HG03521 (cell line): Measurements from ENCODE around the gene AFF2.

Source experiments
- ATAC-seq: cut with Tn5 transposase; IDR thresholded peaks from one replicate; pipeline ENCODE4 v1.9.1; 2021; ENCODE audit warnings: mild to moderate bottlenecking, moderate library complexity; ENCODE audit not compliant: unreplicated experiment

AFF2 gene

DNA sequence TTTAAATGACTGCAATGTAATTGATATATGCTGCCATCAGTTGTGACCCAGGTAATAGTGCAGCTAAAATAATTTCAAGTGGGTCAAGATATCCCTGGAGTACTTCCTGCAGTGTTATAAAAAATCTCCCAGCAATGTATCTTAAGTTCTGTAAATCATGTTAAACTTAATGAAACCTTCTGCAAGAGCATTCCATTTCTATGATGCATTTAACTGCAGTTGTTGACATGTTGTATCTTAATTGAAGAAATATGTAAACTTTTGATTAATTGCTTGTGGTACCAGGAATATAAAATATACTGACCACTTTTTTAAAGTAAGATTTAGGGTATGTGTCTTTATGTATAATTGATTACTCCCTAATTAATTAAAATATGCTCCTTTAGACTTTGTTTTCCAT lies 213.6 kb downstream of the AFF2 start:
- no peak for ATAC-seq

DNA sequence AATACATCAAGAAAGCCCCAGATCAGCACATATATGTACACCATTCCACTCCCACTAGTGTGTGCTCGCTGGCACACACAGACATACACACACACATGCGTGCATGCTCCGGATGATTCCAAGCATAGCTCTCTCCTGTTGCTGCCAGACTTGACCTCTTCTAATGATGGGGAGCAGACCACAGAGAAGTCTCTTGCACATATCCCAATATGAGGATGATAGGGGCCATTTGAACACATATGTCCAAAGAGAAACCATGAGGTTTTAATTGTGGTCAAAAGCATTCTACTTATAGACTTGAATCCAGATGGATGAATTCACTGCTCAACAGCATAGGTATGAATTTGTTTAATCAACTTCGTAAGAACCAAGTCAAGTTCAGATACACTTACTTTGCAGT lies 214.9 kb downstream of the AFF2 start:
- ATAC-seq: no peak

DNA sequence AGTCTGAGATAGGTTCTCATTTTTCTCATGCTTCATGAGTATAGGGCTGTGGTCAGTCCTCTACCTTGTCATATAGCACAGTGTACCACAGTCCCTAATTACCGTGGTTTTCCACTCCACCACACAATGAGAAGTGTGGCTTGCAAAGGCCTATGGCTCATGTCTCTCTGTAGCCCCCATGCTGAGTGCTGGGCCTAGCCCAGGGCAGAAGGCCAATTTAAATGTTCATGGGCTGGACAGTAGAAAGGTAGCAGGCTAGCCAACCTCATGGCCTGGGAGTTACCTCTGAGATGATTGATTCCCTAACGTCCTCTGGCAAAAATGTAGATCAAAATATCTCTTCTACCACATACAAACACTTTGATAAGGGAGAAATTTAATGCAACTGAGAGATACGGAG lies 222.5 kb downstream of the AFF2 start:
- no peak for ATAC-seq

DNA sequence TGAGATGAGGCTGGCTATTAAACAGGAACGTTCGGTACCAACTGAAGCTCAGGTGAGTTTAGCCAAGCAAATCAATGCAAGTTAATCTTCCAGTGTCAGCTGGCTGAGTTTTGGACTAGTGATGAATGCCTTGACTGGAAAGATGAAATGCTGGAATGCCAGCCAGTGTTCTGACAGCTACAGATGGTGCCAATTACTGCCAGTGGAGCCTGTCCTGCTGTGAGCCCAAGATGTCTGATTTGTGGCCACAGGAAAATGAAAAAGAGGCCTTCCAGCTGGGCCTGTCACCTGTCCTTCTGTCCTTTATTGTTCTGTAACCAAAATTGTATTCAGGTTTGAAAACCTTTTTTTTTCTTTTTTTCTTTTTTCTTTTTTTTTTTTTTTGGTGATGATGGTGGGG lies 223.1 kb downstream of the AFF2 start:
- ATAC-seq: no peak

DNA sequence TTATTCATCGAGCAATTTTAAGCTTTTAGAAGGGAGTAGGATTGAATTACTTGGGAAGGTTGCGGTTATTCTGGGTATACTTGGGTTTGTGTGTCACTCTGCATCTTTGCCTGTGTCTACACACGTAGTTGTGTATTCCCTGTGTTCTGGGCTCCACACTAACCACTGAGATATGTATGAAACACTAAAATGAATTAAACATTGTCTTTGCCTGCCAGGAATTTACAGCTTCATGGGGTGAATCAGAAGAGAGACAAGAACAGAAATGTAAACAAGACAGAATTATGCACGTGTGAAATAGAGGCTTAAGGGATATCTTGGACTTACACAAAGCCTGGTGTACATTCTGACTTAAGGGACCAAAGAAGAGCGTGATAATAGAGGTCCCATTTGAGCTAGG lies 228.5 kb downstream of the AFF2 start:
- no peak for ATAC-seq

DNA sequence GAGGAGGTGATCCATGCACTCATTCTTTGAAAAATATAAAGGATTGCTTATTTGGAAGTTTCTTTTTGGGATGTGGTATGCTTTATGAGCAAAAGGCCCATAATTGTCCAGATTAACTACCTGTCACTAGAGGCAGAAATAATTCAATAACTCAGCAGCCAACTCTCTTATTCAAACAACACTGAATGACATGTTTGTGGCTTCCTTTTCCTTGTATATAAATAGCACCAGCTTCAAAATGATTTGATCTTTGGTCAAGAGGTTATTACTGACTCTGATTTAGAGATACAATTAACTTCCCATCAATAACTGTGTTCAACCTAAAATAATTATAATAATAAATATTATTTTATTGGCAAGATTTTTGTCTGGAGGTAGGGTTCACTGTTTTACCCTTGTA lies 232.3 kb downstream of the AFF2 start:
- ATAC-seq: no peak

DNA sequence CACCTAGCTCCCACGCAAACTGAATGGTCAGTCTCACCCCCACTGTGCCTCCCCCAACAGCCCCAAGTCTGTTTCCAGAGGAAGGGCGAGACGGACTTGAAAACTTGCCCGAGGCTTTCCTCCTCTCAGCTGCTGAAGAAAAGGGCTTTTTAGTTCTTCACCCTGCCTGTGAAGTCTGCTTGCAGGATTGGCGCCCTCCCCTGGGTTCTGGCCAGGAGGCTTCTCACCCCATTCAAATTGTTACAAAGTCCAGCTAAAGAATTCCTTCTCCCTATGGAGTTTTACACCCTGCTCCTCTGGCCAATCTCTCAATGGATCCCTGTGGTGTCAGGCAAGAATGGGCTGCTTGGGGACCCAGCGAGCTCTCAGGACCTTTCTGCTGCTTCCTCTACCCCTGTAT lies 241.0 kb downstream of the AFF2 start:
- no peak for ATAC-seq

DNA sequence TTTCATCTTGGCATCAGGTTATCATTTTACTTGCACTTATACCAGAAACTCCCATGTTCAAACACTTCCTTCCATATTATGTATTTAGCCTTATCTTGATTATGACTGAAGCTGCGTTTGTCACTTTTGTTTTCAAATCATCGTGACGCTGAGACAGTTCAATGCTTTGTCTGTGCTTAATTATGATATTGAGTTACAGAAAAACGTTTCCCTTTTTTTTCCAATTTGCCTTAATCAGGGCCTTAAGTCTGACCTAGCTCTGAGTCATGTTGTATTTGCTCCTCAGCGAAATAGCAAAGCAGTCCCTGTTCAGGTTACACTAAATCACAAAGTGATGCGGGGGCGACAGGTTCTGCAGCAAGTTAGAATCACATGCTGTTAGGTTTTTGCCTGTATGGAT lies 254.7 kb downstream of the AFF2 start:
- ATAC-seq: no peak

DNA sequence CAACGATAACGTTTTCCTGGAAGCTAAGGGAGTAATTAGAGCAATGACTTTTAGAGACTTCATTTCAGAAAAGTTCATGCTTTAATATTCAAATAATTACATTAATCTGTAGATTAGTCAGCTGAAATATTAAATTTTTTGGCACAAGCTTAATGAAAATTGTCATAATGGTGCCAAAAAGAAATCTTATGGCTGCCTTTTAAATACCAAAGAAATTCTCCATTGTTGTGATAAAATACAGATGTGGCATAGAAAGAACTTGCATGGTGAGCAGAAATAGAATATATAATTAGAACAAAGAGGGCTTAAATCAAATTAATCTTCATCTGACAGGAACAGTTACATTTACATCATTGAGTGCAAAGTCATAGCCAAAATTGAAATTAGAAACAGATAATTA lies 263.5 kb downstream of the AFF2 start:
- no peak for ATAC-seq

DNA sequence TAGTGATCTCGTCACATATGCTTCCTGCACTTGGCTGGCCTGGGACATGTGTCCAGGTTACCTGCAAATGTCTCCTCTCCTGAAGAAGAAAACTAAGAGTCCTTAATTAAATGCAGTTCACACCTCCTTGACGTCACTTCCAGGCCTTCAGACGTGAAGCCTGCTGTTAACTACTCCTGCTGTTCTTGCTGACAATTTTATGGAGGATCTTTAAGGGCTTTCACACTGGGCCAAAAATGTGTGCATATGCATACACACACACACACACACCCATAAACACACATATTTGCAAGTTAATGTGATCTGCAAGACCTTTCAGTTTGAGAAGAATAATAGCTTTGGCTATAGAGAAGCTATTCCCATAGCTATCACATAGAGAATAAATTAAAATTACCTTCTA lies 267.9 kb downstream of the AFF2 start:
- no peak for ATAC-seq

DNA sequence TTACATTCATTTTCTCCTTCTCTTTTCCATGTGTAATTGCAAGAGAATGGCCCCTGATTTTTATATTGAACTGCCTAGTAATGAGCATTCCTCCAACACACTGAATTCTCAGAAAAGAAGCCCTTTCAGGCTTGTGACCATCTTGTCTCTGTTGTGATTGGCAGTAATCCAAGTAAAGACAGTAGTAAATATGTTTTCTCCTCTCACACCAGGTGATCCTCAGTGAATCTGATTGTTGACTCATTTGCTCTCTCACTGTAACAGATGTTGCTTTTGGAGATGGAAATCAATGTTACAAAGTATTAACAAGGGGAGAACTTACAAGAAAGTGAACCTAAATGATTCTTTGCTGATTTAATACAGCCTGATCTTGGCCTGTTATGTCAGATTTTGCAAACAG lies 271.0 kb downstream of the AFF2 start:
- no peak for ATAC-seq

DNA sequence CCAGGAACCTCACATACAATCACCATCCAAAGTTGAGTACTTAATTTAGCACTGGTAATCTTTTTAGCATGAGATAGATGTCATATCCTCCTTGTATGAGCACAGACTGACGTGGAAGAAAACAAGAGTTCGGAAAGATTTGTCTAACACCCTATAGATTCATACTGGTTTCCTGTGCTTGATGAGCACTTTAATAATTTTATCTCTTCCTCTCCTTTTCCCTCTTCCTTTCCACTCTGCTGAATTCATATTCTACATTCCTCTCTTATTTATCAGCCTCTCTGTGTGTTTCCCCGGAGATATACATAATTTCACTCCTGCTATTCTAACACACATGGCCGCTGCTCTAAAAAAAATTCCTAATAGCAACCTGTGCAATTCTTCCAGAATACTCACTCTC lies 273.9 kb downstream of the AFF2 start:
- no peak for ATAC-seq

DNA sequence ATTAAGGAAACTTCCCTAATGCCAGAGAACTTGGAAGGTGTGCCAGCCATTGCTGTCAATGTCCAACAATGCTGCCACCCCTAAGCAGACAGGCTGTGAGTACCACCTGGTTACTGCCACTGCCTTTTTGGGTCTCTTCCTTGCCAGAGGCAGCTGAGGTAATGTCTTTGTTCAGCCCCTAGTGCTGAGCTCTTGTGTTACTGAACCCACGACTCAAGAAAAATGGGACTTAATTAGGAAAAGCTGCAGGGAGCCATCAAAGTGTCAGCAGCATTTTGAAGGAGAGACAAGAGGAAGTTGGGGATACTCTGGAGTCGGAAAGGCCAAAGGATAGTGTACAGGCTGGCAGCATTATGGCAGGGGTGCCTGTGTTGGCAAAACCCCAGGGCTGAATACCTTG lies 283.7 kb downstream of the AFF2 start:
- ATAC-seq: no peak

DNA sequence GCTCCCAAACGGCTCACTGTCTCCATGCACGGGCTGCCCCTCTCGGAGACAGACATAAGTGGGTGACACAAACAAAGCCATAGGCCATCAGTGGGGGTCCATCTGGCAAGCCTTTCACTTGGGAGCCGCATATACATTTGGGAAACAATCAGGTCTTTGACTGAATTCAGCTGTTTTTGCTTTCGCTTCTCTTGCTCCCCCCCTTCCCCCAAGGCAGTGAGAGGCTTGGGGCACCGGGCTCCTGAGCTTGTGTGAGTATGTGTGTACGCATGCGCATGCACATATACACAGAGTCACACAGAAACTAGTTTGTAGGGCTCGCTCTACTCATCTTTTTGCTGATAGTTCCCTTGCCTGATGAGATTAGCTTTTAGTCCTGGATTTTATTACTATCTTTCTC lies 284.4 kb downstream of the AFF2 start:
- ATAC-seq: no peak

DNA sequence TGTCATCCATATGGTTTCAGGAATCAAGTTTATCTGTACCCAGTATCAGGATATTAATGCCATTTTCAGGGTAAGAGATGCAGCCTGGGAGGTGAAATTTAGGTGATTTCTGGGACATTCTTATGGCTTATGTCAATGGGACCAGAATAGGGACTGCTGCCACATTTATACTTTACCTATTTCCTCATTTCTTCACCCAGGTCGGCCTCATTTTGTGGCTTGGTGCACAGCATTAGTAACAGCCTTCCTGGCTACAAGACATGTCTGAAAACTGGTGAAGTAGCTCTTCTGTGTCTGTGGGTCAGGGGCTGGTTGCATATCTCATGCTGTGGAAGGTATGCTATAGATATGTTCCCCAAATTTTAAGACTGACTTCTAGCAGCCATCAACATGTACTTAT lies 284.8 kb downstream of the AFF2 start:
- ATAC-seq: no peak

DNA sequence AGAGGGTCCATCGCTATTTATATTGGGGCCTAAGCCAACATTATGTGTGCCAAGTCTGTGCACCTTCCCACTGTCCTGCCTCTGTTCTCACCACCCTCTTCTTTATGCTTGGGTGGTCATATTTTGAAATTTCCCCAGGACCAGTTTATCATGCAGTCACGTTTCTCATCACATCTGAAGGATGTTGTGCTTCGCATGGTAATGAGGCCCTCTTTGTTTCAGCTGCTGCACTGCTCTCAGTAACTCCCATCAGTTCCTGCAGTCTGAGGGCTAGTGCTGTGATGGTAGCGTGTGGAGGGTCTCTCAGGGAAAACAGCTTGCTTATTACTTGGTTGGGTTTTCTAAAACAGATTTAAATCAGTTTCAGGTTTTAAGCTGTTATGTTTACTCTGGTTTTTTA lies 288.0 kb downstream of the AFF2 start:
- no peak for ATAC-seq

DNA sequence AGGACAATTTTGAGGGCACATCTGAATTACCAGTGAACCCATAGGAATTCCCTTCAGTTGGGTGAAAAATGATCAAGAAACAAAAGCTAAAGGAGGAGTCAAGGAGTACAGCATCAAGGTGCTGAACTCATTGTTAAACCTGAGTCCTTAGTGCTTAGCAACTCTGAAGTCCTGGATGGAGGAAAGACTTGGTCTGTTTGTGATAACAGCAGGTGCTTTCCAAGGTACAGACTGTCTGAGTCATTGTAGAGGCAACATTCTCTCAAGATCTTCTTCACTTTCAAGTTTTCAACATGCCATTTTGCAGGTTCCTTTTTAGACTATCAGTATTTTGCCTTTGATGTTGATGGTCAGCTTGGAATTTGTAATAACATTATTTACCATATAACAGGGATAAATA lies 293.9 kb downstream of the AFF2 start:
- no peak for ATAC-seq

DNA sequence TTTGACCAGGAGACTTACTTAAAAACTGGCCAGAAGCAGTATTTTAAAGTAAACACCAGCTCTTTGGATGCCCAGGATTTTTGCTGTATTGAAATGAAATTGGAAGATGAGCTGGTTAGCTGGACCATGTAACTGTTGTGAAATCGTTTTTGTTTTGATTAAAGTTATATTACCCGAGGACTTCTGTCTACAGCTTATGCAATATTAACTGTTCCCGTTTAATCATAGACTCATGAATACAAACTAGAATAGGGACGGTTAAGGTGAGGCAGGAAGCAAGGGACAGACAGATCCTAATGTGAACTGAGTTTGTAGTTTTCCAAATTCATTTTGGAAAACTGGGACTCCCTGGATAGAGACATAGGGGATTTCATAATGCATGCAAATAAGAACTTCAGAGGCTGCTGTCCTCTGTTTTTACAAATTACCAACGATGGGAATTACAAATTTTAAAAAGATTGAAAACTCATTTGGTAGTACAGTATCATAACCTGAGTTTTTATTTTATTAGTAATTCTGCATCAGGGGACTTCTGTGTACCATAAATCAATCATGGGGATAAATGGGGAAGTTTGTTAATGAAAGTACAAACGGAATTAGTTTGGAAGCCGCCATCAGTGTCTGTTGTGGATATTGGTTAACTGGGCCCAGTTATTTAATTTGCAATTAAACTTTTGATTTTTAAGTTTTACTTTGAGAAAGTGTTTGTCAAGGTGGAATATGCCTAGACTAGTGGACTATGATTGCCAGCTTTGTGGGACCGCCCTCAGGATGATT lies 304.4 kb downstream of the AFF2 start:
- ATAC-seq: no peak

DNA sequence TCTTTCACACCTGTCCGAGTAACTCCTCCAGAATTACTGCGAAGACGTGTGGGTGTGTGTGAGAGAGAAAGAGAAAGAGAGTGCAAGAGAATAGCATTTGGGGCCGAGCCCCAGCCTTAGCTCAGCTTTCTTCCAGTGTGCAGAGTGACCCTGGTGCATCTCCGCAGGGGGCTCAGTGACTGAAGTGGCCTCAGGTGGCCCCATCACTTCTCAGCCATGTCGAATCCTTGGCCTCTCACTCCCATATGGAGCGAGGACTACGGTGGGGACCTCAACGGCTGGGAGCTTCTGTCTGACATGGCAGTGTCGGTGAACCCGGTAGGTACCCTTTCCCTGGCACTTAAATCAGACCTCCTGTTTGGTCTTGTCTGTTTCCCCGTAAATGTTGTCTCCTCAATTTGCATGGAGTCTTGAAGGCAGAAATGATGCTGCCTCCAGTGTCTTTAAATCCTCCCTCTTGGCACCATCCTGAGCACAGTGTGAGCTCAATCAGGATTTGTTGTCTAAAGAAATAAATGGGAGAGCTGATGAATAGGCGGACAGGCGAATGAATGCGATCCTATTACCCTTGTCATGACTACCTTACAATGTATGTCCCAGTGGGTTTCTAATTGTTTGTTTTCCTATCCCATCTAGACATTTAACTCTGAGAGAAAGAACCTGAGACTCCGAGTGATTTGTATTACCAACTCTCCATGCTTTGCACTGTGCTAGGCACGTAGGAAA lies 305.9 kb downstream of the AFF2 start:
- ATAC-seq: no peak

DNA sequence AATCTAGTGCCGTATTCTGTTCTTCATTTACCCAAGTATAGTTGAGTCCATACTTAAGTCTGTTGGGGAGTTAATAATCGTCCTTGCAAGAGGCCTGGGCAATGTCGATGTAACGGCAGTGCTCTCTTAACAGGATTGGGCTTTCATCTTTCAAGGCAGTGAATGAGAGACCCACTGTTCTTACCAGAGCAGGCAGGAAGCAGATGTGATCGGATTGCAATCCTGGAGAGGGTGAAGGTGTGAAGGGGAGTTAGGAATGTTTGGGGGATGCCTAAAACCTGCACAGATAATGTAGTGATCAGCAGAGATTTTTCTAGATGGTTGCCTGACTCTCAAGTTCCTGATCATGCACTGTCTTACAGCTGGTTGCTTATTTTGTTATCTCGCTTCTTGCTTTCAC lies 308.4 kb downstream of the AFF2 start:
- ATAC-seq: no peak

DNA sequence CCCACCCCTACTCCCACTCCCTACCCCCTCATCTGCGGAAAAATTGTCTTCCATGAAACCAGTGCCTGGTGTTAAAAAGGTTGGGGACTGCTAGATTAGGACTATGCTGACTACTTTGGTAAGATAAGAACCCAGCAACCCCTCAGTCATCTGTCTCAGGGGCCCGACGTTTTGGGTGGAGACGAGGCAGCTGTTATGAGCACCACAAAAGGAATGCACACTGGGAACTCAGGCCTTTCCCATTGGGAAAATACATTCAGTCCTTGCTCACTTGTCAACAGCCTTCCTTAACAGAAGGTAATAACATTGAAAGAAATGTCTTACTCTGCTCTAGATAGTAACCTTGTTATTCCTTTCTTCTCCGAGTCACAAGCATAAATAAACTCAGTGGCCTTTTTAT lies 310.8 kb downstream of the AFF2 start:
- ATAC-seq: no peak

DNA sequence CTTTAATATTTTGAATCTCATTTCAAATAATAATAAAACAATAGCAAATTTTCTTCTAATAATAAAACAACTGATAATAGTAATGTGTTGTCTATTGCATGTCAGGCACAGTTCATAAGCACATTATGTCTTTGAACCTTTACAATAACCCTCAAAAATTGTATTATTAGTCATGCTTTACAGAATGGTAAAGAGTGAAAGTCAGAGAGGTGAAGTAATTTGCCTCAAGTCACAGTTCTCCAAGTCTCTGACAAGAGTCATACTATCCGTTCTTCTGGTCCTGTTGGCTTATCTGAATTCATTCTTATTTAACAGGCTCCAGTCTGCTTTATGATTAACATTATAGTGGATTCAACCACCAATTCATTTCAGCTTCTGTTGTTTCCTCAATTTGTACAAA lies 313.0 kb downstream of the AFF2 start:
- no peak for ATAC-seq

DNA sequence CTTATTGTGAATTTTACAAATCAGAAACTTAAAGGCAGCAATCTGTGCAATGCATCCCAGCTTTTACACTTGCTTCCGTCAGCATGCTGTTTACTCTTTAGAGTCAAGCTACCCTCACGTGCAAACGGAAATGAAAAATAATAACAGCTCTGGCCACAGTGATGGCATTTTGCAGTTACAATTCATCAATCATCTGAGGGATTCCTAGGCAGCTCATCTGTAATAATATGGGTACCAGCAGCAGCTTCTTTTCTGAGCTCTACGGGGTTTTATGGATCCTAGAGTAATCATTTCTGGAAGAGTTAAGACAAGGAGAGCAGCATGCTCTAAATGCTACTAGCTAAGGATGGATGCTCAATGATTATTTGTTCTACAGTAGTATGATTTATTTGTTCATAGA lies 313.6 kb downstream of the AFF2 start:
- ATAC-seq: no peak
